OCI-LY3 (cell line): ENCODE measurements around the gene DEPDC5.

Experiments
- CTCF ChIP-seq: fragments of 200-600, 300-600 bp; sonication (generic); IDR thresholded peaks from 2 replicates; pipeline ENCODE4 v1.5.1; 2014; ENCODE audit warnings: antibody characterized with exemption, low read length, low read depth
- EZH2phosphoT487 ChIP-seq: fragments of 200-600 bp; shearing (Covaris generic); IDR thresholded peaks from 2 replicates; pipeline ENCODE4 v1.6.1; 2018; ENCODE audit warnings: antibody characterized with exemption, mixed run types, low read depth

- TF ChIP-seq CTCF (no peak), EZH2phosphoT487 (no peak)
Measured at GRCh38 chr22:31753005-31753633, 700 bp upstream of the DEPDC5 start.
